NK-92 treated with Interleukin-12 subunit alpha and Interleukin-12 subunit beta, amount 100 ng/mL, for 24 hours (cell line): Measurements from ENCODE around the gene C18orf54.
"Not testable (repeated sequence)": the region's sequence is repeated elsewhere in the genome, so short reads cannot be mapped to it uniquely, and the experiment has no call there.

Experiments
- DNase-seq: peaks from one replicate; lab custom pipeline; 2025; lab: John Stamatoyannopoulos, UW

The C18orf54 gene

GRCh38 chr18:54386800-54387495 lies 29.2 kb downstream of the C18orf54 start:
- DNase-seq = not testable (repeated sequence)

DNA sequence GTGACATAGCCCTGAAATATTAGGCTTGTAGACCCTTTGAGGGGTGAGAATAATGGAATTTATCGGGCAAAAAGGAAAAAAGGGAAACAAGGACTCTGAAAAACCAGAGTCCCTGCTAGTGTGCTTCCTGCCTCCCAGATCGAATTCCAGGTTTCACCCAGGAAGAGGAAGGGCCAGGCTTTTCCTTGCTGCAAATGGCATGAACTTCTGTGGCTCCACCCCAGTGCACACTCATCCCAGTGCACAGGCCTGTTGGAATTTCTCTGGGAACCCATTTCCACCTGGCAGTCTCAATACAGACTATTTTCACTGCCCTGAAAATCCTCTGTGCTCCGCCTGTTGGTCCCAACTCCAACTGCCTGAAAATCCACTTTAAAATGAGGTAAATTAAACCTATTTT lies 29.9 kb downstream of the C18orf54 start:
- no peak for DNase-seq

DNA sequence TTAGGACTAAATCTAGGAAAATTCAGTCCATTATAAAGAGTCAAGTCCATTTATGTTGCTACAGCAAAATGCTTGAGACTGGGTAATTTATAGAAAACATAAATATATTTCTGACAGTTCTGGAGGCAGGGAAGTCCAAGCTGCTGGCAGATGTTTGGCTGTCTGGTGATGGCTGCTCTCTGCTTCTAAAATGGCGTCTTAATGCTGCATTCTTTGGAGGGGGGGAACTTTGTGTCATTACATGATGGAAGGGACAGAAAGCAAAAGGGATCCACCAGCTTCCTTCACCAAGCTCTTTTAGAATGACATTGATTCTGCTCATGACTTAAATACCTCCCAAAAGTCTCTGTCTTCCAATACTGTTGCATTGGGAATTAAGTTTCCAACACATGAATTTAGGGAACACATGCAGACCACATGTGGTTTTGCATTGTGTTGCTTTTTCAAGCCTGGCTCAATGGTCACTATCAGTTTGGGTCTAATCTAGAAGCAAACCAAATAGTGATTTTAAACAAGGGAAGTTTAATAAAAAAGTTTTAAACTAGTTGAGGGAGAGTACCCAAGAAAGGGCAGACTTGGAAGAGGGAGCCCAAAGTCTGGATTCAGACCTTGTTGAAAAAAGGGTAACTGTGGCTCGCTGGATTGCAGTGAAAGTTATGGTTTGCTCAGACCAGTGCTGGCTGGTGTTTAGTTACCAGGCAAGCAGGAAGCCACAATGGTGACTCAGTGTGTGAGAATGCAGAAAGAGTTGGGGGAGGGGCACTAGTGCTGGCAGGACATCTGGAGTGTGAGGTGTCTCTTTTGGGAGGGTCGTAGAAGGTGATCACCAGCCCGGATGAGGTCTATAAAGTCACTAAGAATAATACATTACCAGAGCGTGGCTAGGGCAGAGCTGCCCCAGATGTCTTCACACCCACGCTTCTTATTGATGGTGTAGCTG lies 30.8 kb downstream of the C18orf54 start:
- peak; percentile 51 for DNase-seq

DNA sequence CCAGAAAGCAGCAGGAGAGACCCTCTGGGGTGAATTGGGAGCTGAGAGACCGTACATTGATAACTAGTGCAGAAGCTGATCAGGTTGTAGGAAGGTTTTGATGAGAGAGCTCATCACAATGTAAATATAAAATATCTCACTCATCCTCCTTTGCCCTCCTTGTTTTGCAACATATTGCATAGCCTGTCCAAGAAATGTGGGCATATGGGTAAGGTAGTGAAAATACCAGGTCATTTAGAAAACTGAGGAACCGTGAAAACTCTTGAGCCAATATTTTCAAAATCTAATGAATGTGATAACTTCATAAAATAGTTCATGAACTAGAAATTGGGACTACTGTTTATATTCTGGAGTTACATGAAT lies 31.4 kb downstream of the C18orf54 start:
- DNase-seq = no peak

GRCh38 chr18:54390838-54391237 lies 33.1 kb downstream of the C18orf54 start:
- no peak for DNase-seq

DNA sequence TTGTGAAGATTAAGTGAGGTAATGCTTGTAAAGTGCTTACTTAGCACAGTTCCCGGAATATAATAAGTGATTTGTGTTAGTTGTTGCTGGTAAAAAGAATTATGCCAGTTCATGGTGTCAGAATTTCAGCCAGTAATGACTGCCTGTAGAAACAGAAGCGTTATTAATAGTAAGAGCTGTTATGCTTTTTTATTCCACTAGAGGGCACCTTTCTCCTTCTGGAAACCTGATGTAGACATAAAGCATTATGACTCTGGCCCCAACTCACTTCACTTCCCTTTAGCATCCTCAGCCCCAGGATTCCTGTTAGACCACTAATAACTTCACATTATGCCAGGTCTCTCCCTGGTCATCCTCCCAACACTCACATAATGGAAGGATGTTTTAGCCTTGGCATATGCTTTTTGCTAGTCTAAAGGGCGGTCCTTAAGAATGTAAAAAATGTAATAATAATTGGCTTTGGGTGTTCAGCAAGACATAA lies 34.9 kb downstream of the C18orf54 start:
- DNase-seq = no peak

DNA sequence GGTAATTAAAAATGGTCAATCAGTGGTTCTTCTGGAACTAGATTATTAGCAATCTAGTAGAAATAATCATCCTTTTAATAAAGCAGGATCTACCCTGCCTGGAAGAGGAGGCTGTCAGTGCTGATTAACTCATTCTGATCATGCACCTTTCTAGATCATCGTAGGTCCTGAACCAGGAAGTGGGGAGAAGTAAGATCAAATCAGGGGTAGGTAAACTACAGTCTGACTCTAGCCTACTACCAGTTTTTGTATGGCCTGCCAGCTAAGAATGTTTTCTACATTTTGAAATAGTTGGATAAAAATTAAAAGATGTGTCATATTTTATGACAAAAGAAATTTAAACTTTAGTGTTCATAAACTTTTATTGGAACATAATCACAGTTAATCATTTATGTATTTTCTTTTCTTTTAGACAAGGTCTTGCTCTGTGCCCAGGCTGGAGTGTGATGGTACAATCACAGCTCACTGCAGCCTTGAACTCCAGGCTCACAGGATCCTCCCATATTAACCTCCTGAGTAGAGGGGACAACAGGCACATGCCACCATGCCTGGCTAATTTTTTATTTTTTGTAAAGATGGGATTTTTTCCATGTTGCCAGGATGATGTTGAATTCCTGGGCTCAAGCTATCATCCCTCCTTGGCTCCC lies 36.1 kb downstream of the C18orf54 start:
- no peak for DNase-seq

DNA sequence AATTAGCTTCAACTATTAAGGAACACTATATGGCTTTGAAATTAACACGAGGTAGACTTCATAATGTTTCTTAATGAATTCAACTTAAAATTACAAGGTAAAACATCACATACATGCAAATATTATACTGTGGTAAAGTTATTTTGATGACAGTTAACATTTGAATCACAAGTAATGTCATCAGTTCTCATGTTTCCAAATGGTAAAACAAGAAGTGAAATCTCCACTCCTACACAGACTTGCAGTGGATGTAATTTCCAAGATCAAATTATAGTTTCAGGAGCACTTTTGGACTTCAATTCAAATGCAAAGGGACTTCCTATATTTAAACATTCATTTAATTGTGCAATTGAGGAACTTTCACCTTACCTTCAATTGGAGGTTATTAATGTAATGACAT lies 39.1 kb downstream of the C18orf54 start:
- DNase-seq = no peak

DNA sequence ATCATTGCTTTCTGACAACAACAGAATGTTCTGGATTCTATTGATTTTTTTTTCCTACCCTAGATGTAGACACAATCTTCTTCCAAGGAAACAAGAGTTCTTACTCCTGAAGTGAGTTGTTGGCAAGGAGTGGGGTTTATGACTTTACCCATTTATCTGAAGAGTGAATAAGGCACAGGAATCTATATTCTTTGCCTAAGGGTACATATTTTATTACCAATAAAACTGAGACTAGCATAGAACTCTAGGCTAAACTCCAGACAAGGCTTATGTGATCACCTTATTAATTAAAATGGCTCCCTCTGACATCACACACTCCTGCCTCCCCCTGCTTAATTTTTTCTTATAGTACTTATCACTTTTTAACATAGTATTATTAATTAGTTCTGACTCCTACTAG lies 47.6 kb downstream of the C18orf54 start:
- no peak for DNase-seq

DNA sequence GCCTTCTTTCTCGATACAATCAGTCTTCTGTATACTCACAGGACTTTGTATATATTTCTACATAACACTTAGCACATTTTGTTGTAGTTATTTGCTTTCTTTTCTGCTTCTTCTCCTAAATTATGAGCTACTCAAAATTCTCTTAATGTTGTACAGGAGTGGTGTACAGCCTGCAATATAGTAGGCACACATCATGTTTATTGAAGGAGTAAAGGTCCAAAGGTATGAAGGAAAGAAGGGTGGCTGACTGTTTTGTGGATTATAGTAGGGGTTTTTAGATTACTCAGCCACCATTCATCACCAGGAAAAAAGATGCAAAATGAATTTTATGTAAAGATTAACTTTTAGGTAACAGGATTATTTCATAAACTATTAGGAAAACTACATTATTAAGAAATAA lies 54.1 kb downstream of the C18orf54 start:
- DNase-seq = no peak

GRCh38 chr18:54415086-54415485 lies 57.4 kb downstream of the C18orf54 start:
- DNase-seq = no peak

- DNase-seq = no peak
Measured at GRCh38 chr18:54416436-54416835, 58.7 kb downstream of the C18orf54 start.

- no peak for DNase-seq
Measured at GRCh38 chr18:54423831-54424230, 66.1 kb downstream of the C18orf54 start.

GRCh38 chr18:54426085-54426665 lies 68.5 kb downstream of the C18orf54 start:
- no peak for DNase-seq
